HG03039 (cell line): ENCODE data around the gene NOX5.
"Not testable (repeated sequence)": the region's sequence is repeated elsewhere in the genome, so short reads cannot be mapped to it uniquely, and the experiment has no call there.

ENCODE experiments used
- ATAC-seq: cut with Tn5 transposase; IDR thresholded peaks from one replicate; pipeline ENCODE4 v1.9.1; 2021; ENCODE audit warnings: mild to moderate bottlenecking, moderate library complexity; ENCODE audit not compliant: unreplicated experiment

The NOX5 gene

GRCh38 chr15:69014454-69014853 is at the start of gene NOX5:
Gene NOX5 (plus strand): TSS chr15:69014695. CDS start chr15:69014736, 41 bp downstream.
- no peak for ATAC-seq

GRCh38 chr15:68966996-68967395 is 47.5 kb upstream of the NOX5 start:
- ATAC-seq = no peak

- no peak for ATAC-seq
These were observed 46.5 kb upstream of the NOX5 start for GRCh38 chr15:68967948-68968347.

GRCh38 chr15:68969298-68969697 is 45.2 kb upstream of the NOX5 start:
- no peak for ATAC-seq

- ATAC-seq = no peak
These were observed 42.1 kb upstream of the NOX5 start for GRCh38 chr15:68972201-68973065.

- ATAC-seq = not testable (repeated sequence)
These were observed 38.8 kb upstream of the NOX5 start for GRCh38 chr15:68975651-68976160.

GRCh38 chr15:68977426-68977825 is 37.1 kb upstream of the NOX5 start:
- ATAC-seq = not testable (repeated sequence)

GRCh38 chr15:68979006-68979405 is 35.5 kb upstream of the NOX5 start:
- no peak for ATAC-seq

GRCh38 chr15:68979816-68980215 is 34.7 kb upstream of the NOX5 start:
- no peak for ATAC-seq

GRCh38 chr15:68980786-68981185 is 33.7 kb upstream of the NOX5 start:
- ATAC-seq = no peak

- ATAC-seq = no peak
These were observed 32.6 kb upstream of the NOX5 start for GRCh38 chr15:68981941-68982340.

GRCh38 chr15:68982976-68983563 is 31.4 kb upstream of the NOX5 start:
- no peak for ATAC-seq

- no peak for ATAC-seq
These were observed 30.5 kb upstream of the NOX5 start for GRCh38 chr15:68983961-68984481.

- no peak for ATAC-seq
These were observed 29.9 kb upstream of the NOX5 start for GRCh38 chr15:68984586-68984985.

GRCh38 chr15:68985361-68985891 is 29.1 kb upstream of the NOX5 start:
- ATAC-seq = no peak

GRCh38 chr15:68986322-68986721 is 28.2 kb upstream of the NOX5 start:
- ATAC-seq = no peak

- no peak for ATAC-seq
These were observed 27.4 kb upstream of the NOX5 start for GRCh38 chr15:68987120-68987519.

GRCh38 chr15:68987676-68988075 is 26.8 kb upstream of the NOX5 start:
- ATAC-seq = no peak

- no peak for ATAC-seq
These were observed 24.8 kb upstream of the NOX5 start for GRCh38 chr15:68989541-68990230.

GRCh38 chr15:68990231-68990991 is 24.1 kb upstream of the NOX5 start:
- no peak for ATAC-seq
